ENCODE data around the gene LYPLA2. TPM values are rescaled to one million over a fixed set of nuclear protein-coding genes. Genes with fewer than 3 reads are reported as not detected.

LYPLA2 gene
- total RNA-seq = 44.2 TPM
- long read RNA-seq, transcript LYPLA2-205 (10 exons, 1,810 nt) = major isoform, 105 of 130 reads
- long read RNA-seq, partial matches to known transcripts = 12 of 130 reads
- long read RNA-seq, other reads (novel, unspliced or antisense) = 11 of 130 reads

GRCh38 chr1:23790696-23791515, at the start of gene LYPLA2:
Gene LYPLA2 (plus strand): TSS chr1:23791145. CDS start chr1:23792683, 1,538 bp downstream.
- peak within 1 kb of the TSS; percentile 79 for H3K27ac ChIP-seq
- H3K27me3 ChIP-seq (ENCODE audit: low read depth) = no peaks in the 10 kb centered on the region
- intact Hi-C loops (cut with DNase I) = no loop called here
- TF ChIP-seq CTCF (IDR thresholded peaks at IDR 0.05) = no peak
- peak; percentile 91 to 95 for ATAC-seq
- peaks cover 54% of the 10 kb centered on the region for H3K36me3 ChIP-seq
- H3K4me1 ChIP-seq = peaks cover 30% of the 10 kb centered on the region
- no peaks in the 10 kb centered on the region for H3K9me3 ChIP-seq
- peak; percentile 97 for DNase-seq
- peak within 1 kb of the TSS; percentile 85 for H3K4me3 ChIP-seq

GRCh38 chr1:23741609-23742008, 49.3 kb upstream of the LYPLA2 start:
- TF ChIP-seq CTCF (IDR thresholded peaks at IDR 0.05) = no peak
- ATAC-seq = no peak
- H3K4me3 ChIP-seq = no peak overlapping the region

GRCh38 chr1:23742670-23743286, 48.2 kb upstream of the LYPLA2 start:
- ATAC-seq = peak in 1 of 2 donors; percentile 13
- Histone ChIP-seq H3K4me1 (peaks cover 37% of the 10 kb centered on the region), H3K9me3 (no peaks in the 10 kb centered on the region), H3K27ac (peak overlapping the region; percentile 94), H3K4me3 (peak overlapping the region; percentile 93), H3K36me3 (peaks cover 13% of the 10 kb centered on the region), H3K27me3 (ENCODE audit: low read depth) (no peaks in the 10 kb centered on the region)
- DNase-seq = peak; percentile 61
- no peak for TF ChIP-seq CTCF (IDR thresholded peaks at IDR 0.05)
- intact Hi-C loops (cut with DNase I) = no loop called here

More at GRCh38 chr1:23741609-23742008, 49.3 kb upstream of the LYPLA2 start:
- Histone ChIP-seq H3K9me3 (no peaks in the 10 kb centered on the region), H3K36me3 (peaks cover 12% of the 10 kb centered on the region), H3K27ac (no peak overlapping the region), H3K4me1 (peaks cover 28% of the 10 kb centered on the region), H3K27me3 (ENCODE audit: low read depth) (no peaks in the 10 kb centered on the region)
- intact Hi-C loops (cut with DNase I) = no loop called here
- DNase-seq = no peak

- Histone ChIP-seq H3K4me3 (peak within 1 kb of the TSS; percentile 93), H3K27ac (peak within 1 kb of the TSS; percentile 94), H3K27me3 (ENCODE audit: low read depth) (no peaks in the 10 kb centered on the region), H3K36me3 (peaks cover 13% of the 10 kb centered on the region), H3K9me3 (no peaks in the 10 kb centered on the region), H3K4me1 (peaks cover 43% of the 10 kb centered on the region)
- ATAC-seq (peak; percentile 95 to 97), DNase-seq (peak; percentile 86)
- intact Hi-C loops (cut with DNase I) = no loop called here
- no peak for TF ChIP-seq CTCF (IDR thresholded peaks at IDR 0.05)
These were observed 47.4 kb upstream of the LYPLA2 start, which contains the start of gene ELOA for GRCh38 chr1:23743287-23744152. Gene ELOA (plus strand): TSS chr1:23743471. CDS start chr1:23743504, 33 bp downstream.

- no peak for ATAC-seq
- peak; percentile 24 for TF ChIP-seq CTCF (IDR thresholded peaks at IDR 0.05)
- peaks cover 43% of the 10 kb centered on the region for H3K4me1 ChIP-seq
- intact Hi-C loops (cut with DNase I) = no loop called here
- no peak for DNase-seq
- peak overlapping the region; percentile 93 for H3K4me3 ChIP-seq
- no peaks in the 10 kb centered on the region for H3K27me3 ChIP-seq (ENCODE audit: low read depth)
- no peaks in the 10 kb centered on the region for H3K9me3 ChIP-seq
- peaks cover 29% of the 10 kb centered on the region for H3K36me3 ChIP-seq
- H3K27ac ChIP-seq = no peak overlapping the region
These were observed 45.4 kb upstream of the LYPLA2 start for GRCh38 chr1:23745515-23745914.
